Uterus (tissue), 4 donors: ENCODE measurements around the gene SYTL3. TPM values are rescaled to one million over a fixed set of nuclear protein-coding genes. Genes with fewer than 3 reads are reported as not detected.

Source experiments
- DNase-seq, 2 donors: peaks; one replicate each; pipeline ENCODE4 v3.0.0-alpha.2; 2019 to 2020
- H3K27ac ChIP-seq, 2 donors: fragments of 200-600 bp; sonication (generic); 1 replicate in 1 of 2; 2 replicates in 1 of 2; pipeline ENCODE4 v1.5.1; 2016 to 2018
- H3K27me3 ChIP-seq, 2 donors: fragments of 200-600 bp; sonication (generic); one replicate each; pipeline ENCODE4 v1.5.1; 2018 to 2019; ENCODE audit warnings: control low read depth in 1 of 2
- H3K36me3 ChIP-seq, 2 donors: fragments of 200-600 bp; sonication (generic); one replicate each; pipeline ENCODE4 v1.5.1; 2019; ENCODE audit warnings: control low read depth in 1 of 2
- H3K4me1 ChIP-seq, 2 donors: fragments of 200-600 bp; sonication (generic); one replicate each; pipeline ENCODE4 v1.5.1; 2018 to 2019; ENCODE audit warnings: control low read depth in 1 of 2
- H3K4me3 ChIP-seq, 2 donors: fragments of 200-600 bp; sonication (generic); 1 replicate in 1 of 2; 2 replicates in 1 of 2; pipeline ENCODE4 v1.5.1; 2018 to 2019; ENCODE audit warnings: mild to moderate bottlenecking in 1 of 2
- H3K9me3 ChIP-seq, 2 donors: fragments of 200-600 bp; sonication (generic); one replicate each; pipeline ENCODE4 v1.5.1; 2019; ENCODE audit warnings: control low read depth in 1 of 2
- CTCF ChIP-seq, 4 experiments: fragments of 200-600 bp in 2 of 4; fragments of 450-650 bp in 2 of 4; sonication (generic) in 2 of 4; IDR thresholded peaks; one replicate each; pipeline ENCODE4 v1.5.1; 2016 to 2019; ENCODE audit warnings: antibody characterized with exemption in 4 of 4, mild to moderate bottlenecking in 2 of 4, moderate library complexity in 1 of 4
- POLR2A ChIP-seq, 2 donors: fragments of 450-650 bp; IDR thresholded peaks; one replicate each; pipeline ENCODE4 v1.6.1; 2016; ENCODE audit warnings: antibody characterized with exemption in 2 of 2, mild to moderate bottlenecking in 1 of 2, moderate library complexity in 1 of 2
- intact Hi-C: fragments of 100-400 bp; cut with DNase I; formaldehyde crosslinking; loops from one replicate; pipeline ENCODE4 v1.15.1; 2023; ENCODE audit warnings: low total_unique reads
- total RNA-seq, 4 donors: library from RNA; depleted of rRNA in 3 of 4; stranded (reverse); fragments of >200 nt in 3 of 4; gene quantifications; one replicate each; pipeline versions ENCODE4 v1.1.0 to v1.2.4, GENCODE V29; 2014 to 2023
- donor health status: DM: yes; HTN: yes; CAD: no.

Gene SYTL3
- total RNA-seq, 4 donors from 2014 or later = 0.51 to 12.4 (median 3.3) TPM

DNA sequence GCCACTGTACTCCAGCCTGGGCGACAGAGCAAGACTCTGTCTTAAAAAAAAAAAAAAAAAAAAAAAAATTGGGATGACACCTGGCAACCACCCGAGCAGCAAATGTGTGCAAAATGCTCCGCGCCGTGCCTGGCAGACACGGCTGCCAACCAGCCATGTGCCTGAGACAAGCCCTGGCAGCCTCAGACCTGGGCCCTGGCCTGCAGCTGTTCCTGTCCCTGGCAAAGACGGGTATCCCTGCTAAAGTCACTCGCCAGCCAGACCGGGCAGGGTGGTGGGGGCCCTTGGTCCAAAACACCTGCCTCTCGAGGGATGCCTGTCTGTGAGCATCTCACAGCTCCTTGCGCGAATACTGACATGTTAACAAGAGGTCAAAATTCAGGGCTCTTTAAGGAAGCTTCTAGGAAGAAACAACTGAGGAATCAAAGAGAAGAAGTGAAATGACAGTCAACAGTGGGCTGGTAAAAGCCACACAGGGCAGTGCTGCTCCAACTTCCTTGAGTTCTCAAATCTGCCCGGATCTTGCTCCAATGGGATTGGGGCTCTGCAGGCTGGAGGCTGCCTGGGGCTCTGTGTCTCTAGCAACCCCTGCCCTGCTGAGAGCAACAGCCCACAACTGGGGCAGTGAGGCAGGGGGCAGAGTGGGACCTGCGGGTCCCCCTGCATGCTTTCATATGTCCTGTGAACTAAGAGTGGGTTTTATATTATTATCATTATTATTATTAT lies 53.4 kb downstream of the SYTL3 start:
- no peaks in the 10 kb centered on the region for H3K36me3 ChIP-seq
- intact Hi-C loops = no loop called here
- no peak for TF ChIP-seq CTCF (IDR thresholded peaks at IDR 0.05)
- TF ChIP-seq POLR2A (IDR thresholded peaks at IDR 0.05) = no peak
- peaks cover 4 to 9% of the 10 kb centered on the region in 2 donors for H3K4me1 ChIP-seq
- H3K4me3 ChIP-seq = no peak overlapping the region
- no peaks in the 10 kb centered on the region for H3K27me3 ChIP-seq
- H3K9me3 ChIP-seq = no peaks in the 10 kb centered on the region
- H3K27ac ChIP-seq = no peak overlapping the region
- DNase-seq = no peak

DNA sequence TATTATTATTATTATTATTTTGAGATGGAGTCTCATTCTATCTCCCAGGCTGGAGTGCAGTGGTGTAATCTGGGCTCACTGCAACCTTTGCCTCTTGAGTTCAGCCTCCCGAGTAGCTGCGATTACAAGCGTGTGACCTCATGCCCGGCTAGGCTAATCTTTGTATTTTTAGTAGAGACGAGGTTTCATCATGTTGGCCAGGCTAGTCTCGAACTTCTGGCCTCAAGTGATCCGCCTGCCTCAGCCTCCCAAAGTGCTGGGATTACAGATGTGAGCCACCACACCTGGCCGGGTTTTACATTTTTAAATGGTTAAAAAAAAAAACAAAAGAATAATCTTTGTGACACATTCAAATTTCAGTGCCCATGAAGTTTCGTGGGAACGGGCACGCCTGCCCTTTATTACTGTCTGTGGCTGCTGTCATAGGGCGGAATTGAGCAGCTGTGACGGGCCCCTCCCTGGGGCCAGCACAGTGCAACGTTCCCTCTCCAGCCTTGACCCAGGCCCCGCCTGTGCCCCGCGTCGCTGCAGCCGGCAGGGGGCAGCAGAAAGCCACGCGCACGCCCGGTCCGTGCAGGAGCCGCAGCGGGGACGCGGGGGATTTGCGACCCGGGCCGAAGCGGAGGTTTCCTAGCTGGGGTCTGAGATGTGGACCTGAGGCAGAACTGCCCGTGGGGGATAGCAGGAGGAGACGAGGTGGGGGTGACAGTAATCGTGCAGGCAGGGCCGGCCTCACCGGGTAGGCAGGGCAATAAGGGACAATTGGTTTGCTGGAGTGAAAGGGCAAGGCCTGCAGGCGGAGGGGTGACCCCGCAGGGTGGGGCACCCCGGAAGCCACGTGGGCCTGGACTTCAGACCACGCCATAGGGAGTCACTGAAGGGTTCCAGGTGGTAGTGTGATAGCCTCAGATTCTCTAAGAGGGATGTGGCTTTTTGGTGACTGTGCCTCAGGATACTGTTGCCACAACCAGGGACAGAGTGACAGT lies 54.3 kb downstream of the SYTL3 start:
- peak; percentile 60 to 82 for DNase-seq
- no peak for TF ChIP-seq POLR2A (IDR thresholded peaks at IDR 0.05)
- TF ChIP-seq CTCF (IDR thresholded peaks at IDR 0.05) = peak; percentile 95 to 100 (median 96)
- peak overlapping the region in 1 of 2 donors; percentile 45 for H3K27ac ChIP-seq
- no peaks in the 10 kb centered on the region for H3K27me3 ChIP-seq
- no peaks in the 10 kb centered on the region for H3K9me3 ChIP-seq
- H3K4me1 ChIP-seq = peaks cover 4 to 9% of the 10 kb centered on the region in 2 donors
- H3K36me3 ChIP-seq = no peaks in the 10 kb centered on the region
- intact Hi-C loops = no loop called here
- peak overlapping the region; percentile 27 to 30 for H3K4me3 ChIP-seq

DNA sequence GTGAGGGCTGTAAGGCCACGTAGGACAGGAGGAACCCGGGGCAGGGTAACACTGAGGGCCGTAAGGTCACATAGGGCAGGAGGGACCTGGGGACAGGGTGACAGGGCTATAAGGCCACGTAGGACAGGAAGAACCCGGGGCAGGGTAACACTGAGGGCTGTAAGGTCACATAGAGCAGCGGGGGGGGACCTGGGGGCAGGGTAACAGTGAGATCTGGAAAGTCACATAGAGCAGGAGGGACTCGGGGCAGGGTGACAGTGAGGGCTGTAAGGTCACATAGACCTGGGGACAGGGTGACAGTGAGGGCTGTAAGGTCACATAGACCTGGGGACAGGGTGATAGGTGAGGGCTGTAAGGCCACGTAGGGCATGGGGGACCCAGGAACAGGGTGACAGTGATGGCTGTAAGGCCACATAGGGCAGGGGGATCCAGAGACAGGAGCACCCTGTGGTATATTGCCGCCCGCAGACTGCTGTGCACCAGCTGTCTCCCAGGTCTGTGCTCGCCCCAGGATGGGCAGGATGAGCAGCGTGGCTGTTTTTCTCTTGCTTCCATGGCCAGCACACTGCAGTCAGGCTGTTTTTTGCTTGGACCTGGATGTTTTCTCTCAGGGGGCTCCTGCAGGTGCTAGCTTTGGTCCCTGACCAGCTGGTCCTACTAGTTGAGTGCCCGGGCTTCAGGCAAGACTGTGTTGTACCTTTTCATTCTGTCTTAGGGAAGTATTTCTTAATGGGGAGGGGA lies 55.7 kb downstream of the SYTL3 start:
- TF ChIP-seq POLR2A (IDR thresholded peaks at IDR 0.05) (no peak), CTCF (IDR thresholded peaks at IDR 0.05) (no peak)
- intact Hi-C loops = no loop called here
- Histone ChIP-seq H3K27me3 (no peaks in the 10 kb centered on the region), H3K36me3 (no peaks in the 10 kb centered on the region), H3K4me1 (peaks cover 4 to 9% of the 10 kb centered on the region in 2 donors), H3K27ac (peak overlapping the region; percentile 63 to 75), H3K9me3 (no peaks in the 10 kb centered on the region), H3K4me3 (no peak overlapping the region)
- no peak for DNase-seq

GRCh38 chr6:158706369-158706982 lies 56.6 kb downstream of the SYTL3 start:
- intact Hi-C loops = no loop called here

More at GRCh38 chr6:158706369-158706982, 56.6 kb downstream of the SYTL3 start:
- H3K27me3 ChIP-seq = no peaks in the 10 kb centered on the region
- H3K36me3 ChIP-seq = no peaks in the 10 kb centered on the region
- H3K9me3 ChIP-seq = no peaks in the 10 kb centered on the region
- no peak for TF ChIP-seq POLR2A (IDR thresholded peaks at IDR 0.05)
- peak; percentile 32 to 61 (median 56) for TF ChIP-seq CTCF (IDR thresholded peaks at IDR 0.05)
- peak; percentile 58 to 74 for DNase-seq
- peaks cover 4 to 9% of the 10 kb centered on the region in 2 donors for H3K4me1 ChIP-seq
- H3K27ac ChIP-seq = peak overlapping the region; percentile 63 to 75
- H3K4me3 ChIP-seq = no peak overlapping the region
